ENCODE data around the gene DOK1.

The DOK1 gene

GRCh38 chr2:74576863-74577229 lies 22.3 kb downstream of the DOK1 start:
- TF ChIP-seq EZH2phosphoT487 (IDR thresholded peaks at IDR 0.05; ENCODE audit: borderline replicate concordance, low read length) (no peak), CTCF (IDR thresholded peaks at IDR 0.05; ENCODE audit: low read depth, low read length, poor library complexity, severe bottlenecking) (no peak)
- Histone ChIP-seq H3K9me3 (ENCODE audit: control insufficient read depth, insufficient read depth, low read length) (no peaks in the 10 kb centered on the region), H3K36me3 (ENCODE audit: control insufficient read depth, low read length) (no peaks in the 10 kb centered on the region), H3K27ac (ENCODE audit: low read depth, low read length) (no peak overlapping the region), H3K79me2 (ENCODE audit: control insufficient read depth, low read length) (no peaks in the 10 kb centered on the region), H3K4me3 (ENCODE audit: low read length) (no peak overlapping the region), H3K9me2 (replicated peaks; ENCODE audit: control insufficient read depth, low read length) (no peaks in the 10 kb centered on the region), H3K27me3 (ENCODE audit: control insufficient read depth, low read length) (no peaks in the 10 kb centered on the region), H3K4me1 (ENCODE audit: control insufficient read depth, low read length) (peaks cover 42% of the 10 kb centered on the region), H3F3A (ENCODE audit: control insufficient read depth, insufficient read depth) (peaks cover 11% of the 10 kb centered on the region; the same call in 1 of the 2 replicates), H3K4me2 (ENCODE audit: low read length) (0 out of 2 replicates have a peak overlapping the region, but pooled peaks have one; percentile 20), H4K20me1 (ENCODE audit: control insufficient read depth, insufficient read depth, low read depth, low read length) (no peaks in the 10 kb centered on the region)

- Histone ChIP-seq H3K9me2 (replicated peaks; ENCODE audit: control insufficient read depth, low read length) (no peaks in the 10 kb centered on the region), H3K4me1 (ENCODE audit: control insufficient read depth, low read length) (peaks cover 36% of the 10 kb centered on the region), H3K27me3 (ENCODE audit: control insufficient read depth, low read length) (no peaks in the 10 kb centered on the region), H4K20me1 (ENCODE audit: control insufficient read depth, insufficient read depth, low read depth, low read length) (no peaks in the 10 kb centered on the region), H3F3A (ENCODE audit: control insufficient read depth, insufficient read depth) (peaks cover 11% of the 10 kb centered on the region; the same call in 1 of the 2 replicates), H3K79me2 (ENCODE audit: control insufficient read depth, low read length) (no peaks in the 10 kb centered on the region), H3K4me3 (ENCODE audit: low read length) (no peak overlapping the region), H3K9me3 (ENCODE audit: control insufficient read depth, insufficient read depth, low read length) (no peaks in the 10 kb centered on the region), H3K4me2 (ENCODE audit: low read length) (peak overlapping the region; percentile 20), H3K36me3 (ENCODE audit: control insufficient read depth, low read length) (no peaks in the 10 kb centered on the region), H3K27ac (ENCODE audit: low read depth, low read length) (no peak overlapping the region)
- TF ChIP-seq CTCF (IDR thresholded peaks at IDR 0.05; ENCODE audit: low read depth, low read length, poor library complexity, severe bottlenecking), result no peak
- TF ChIP-seq EZH2phosphoT487 (IDR thresholded peaks at IDR 0.05; ENCODE audit: borderline replicate concordance, low read length), result no peak
Observed at GRCh38 chr2:74577448-74577847, 22.9 kb downstream of the DOK1 start.

GRCh38 chr2:74578408-74578807 lies 23.9 kb downstream of the DOK1 start:
- no peak for TF ChIP-seq CTCF (IDR thresholded peaks at IDR 0.05; ENCODE audit: low read depth, low read length, poor library complexity, severe bottlenecking)
- TF ChIP-seq EZH2phosphoT487 (IDR thresholded peaks at IDR 0.05; ENCODE audit: borderline replicate concordance, low read length), result no peak
- H3K4me2 ChIP-seq (ENCODE audit: low read length), result no peak overlapping the region

More at GRCh38 chr2:74578408-74578807, 23.9 kb downstream of the DOK1 start:
- Histone ChIP-seq H3F3A (ENCODE audit: control insufficient read depth, insufficient read depth) (peaks cover 11% of the 10 kb centered on the region; the same call in 1 of the 2 replicates), H4K20me1 (ENCODE audit: control insufficient read depth, insufficient read depth, low read depth, low read length) (no peaks in the 10 kb centered on the region), H3K36me3 (ENCODE audit: control insufficient read depth, low read length) (no peaks in the 10 kb centered on the region), H3K79me2 (ENCODE audit: control insufficient read depth, low read length) (no peaks in the 10 kb centered on the region), H3K4me1 (ENCODE audit: control insufficient read depth, low read length) (peaks cover 29% of the 10 kb centered on the region), H3K27ac (ENCODE audit: low read depth, low read length) (no peak overlapping the region), H3K4me3 (ENCODE audit: low read length) (no peak overlapping the region), H3K27me3 (ENCODE audit: control insufficient read depth, low read length) (no peaks in the 10 kb centered on the region), H3K9me3 (ENCODE audit: control insufficient read depth, insufficient read depth, low read length) (no peaks in the 10 kb centered on the region), H3K9me2 (replicated peaks; ENCODE audit: control insufficient read depth, low read length) (no peaks in the 10 kb centered on the region)
